GM21360 (cell line): ENCODE measurements around the gene AVEN.
"Not testable (repeated sequence)": the region's sequence is repeated elsewhere in the genome, so short reads cannot be mapped to it uniquely, and the experiment has no call there.

Source experiments
- ATAC-seq: cut with Tn5 transposase; IDR thresholded peaks from one replicate; pipeline ENCODE4 v1.9.1; 2021; ENCODE audit warnings: mild to moderate bottlenecking, moderate library complexity; ENCODE audit not compliant: unreplicated experiment

The AVEN gene

GRCh38 chr15:33857726-33858125 lies 181.3 kb downstream of the AVEN start:
- ATAC-seq = no peak

- ATAC-seq = no peak
Observed at GRCh38 chr15:33852570-33852969, 186.4 kb downstream of the AVEN start.

- ATAC-seq = no peak
Observed at GRCh38 chr15:33852094-33852493, 186.9 kb downstream of the AVEN start.

- ATAC-seq = no peak
Observed at GRCh38 chr15:33851079-33851478, 187.9 kb downstream of the AVEN start.

GRCh38 chr15:33848011-33848410 lies 191.0 kb downstream of the AVEN start:
- ATAC-seq = no peak

- no peak for ATAC-seq
Observed at GRCh38 chr15:33846862-33847261, 192.1 kb downstream of the AVEN start.

GRCh38 chr15:33846142-33846541 lies 192.9 kb downstream of the AVEN start:
- ATAC-seq = no peak

GRCh38 chr15:33844597-33844996 lies 194.4 kb downstream of the AVEN start:
- no peak for ATAC-seq

- no peak for ATAC-seq
Observed at GRCh38 chr15:33844186-33844585, 194.8 kb downstream of the AVEN start.

GRCh38 chr15:33840615-33841014 lies 198.4 kb downstream of the AVEN start:
- no peak for ATAC-seq

- no peak for ATAC-seq
Observed at GRCh38 chr15:33839540-33839939, 199.5 kb downstream of the AVEN start.

GRCh38 chr15:33837294-33837693 lies 201.7 kb downstream of the AVEN start:
- ATAC-seq = no peak

- no peak for ATAC-seq
Observed at GRCh38 chr15:33834892-33835743, 203.9 kb downstream of the AVEN start.

GRCh38 chr15:33831646-33832045 lies 207.4 kb downstream of the AVEN start:
- ATAC-seq = no peak

GRCh38 chr15:33830351-33830750 lies 208.7 kb downstream of the AVEN start:
- ATAC-seq = no peak

GRCh38 chr15:33826201-33826600 lies 212.8 kb downstream of the AVEN start:
- no peak for ATAC-seq

- no peak for ATAC-seq
Observed at GRCh38 chr15:33825453-33825852, 213.6 kb downstream of the AVEN start.

GRCh38 chr15:33823119-33823518 lies 215.9 kb downstream of the AVEN start:
- no peak for ATAC-seq

GRCh38 chr15:33822479-33822878 lies 216.5 kb downstream of the AVEN start:
- ATAC-seq = no peak

GRCh38 chr15:33819499-33819898 lies 219.5 kb downstream of the AVEN start:
- not testable (repeated sequence) for ATAC-seq
